ENCODE measurements around the gene LRRC4C.

The LRRC4C gene

DNA sequence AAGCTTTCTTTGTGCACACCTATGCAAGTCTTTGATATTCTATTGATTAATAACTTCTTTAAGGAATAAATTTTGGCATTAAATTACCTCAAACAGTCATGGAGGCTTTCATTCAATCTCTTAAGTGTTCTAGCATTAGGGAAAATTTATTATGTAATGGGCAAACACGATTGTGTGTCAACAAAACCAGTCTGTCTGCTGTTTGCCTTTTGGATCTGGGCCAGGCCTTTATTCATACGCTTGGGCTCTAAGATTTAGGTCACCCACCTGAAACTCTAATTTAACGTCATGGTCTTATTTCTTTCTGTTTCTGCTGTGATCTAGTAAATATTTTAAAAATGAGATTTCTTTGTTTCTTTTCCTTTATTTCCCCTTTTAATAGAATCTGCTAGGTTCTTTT, 1270.6 kb downstream of the LRRC4C start:
- TF ChIP-seq POLR2A (IDR thresholded peaks at IDR 0.05; ENCODE audit: low read depth, low read length) (no peak), POU2F2 (IDR thresholded peaks at IDR 0.05; ENCODE audit: low read depth, low read length) (no peak), TAF1 (IDR thresholded peaks at IDR 0.05; ENCODE audit: low read depth, low read length) (no peak), POLR2AphosphoS5 (IDR thresholded peaks at IDR 0.05; ENCODE audit: low read depth, low read length) (no peak), SPI1 (IDR thresholded peaks at IDR 0.05; ENCODE audit: low read depth, low read length) (no peak), PAX5 (IDR thresholded peaks at IDR 0.05; ENCODE audit: insufficient read depth, low read length, severe bottlenecking) (no peak)
- DNase-seq (ENCODE audit: insufficient read length, low spot score) = no peak
- no peak for FAIRE-seq

DNA sequence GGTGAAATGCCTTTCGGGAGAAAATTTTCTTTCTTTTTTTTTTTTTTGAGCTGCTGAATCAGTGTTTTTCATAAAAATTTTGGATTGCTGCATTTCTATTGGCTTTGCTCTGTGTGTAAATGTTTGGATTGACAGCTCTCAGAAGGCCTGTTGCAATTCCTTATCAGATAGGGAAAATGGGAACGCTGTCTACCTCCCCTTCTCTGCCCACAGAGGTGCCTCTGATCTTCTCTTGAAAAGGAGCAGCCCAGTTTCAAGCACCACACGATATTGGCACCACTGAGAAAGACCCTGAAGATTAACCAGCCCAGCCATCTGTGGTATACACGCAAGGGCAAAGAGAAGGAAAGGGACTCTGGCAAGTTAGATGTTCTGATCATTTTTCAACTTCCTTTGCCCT, 1272.2 kb downstream of the LRRC4C start:
- TF ChIP-seq POLR2A (IDR thresholded peaks at IDR 0.05; ENCODE audit: low read depth, low read length) (no peak), SPI1 (IDR thresholded peaks at IDR 0.05; ENCODE audit: low read depth, low read length) (no peak), TAF1 (IDR thresholded peaks at IDR 0.05; ENCODE audit: low read depth, low read length) (no peak), POLR2AphosphoS5 (IDR thresholded peaks at IDR 0.05; ENCODE audit: low read depth, low read length) (no peak), PAX5 (IDR thresholded peaks at IDR 0.05; ENCODE audit: insufficient read depth, low read length, severe bottlenecking) (no peak), POU2F2 (IDR thresholded peaks at IDR 0.05; ENCODE audit: low read depth, low read length) (no peak)
- no peak for FAIRE-seq
- no peak for DNase-seq (ENCODE audit: insufficient read length, low spot score)

- TF ChIP-seq POLR2AphosphoS5 (IDR thresholded peaks at IDR 0.05; ENCODE audit: low read depth, low read length) = no peak
- no peak for TF ChIP-seq SPI1 (IDR thresholded peaks at IDR 0.05; ENCODE audit: low read depth, low read length)
- no peak for TF ChIP-seq POLR2A (IDR thresholded peaks at IDR 0.05; ENCODE audit: low read depth, low read length)
- no peak for TF ChIP-seq TAF1 (IDR thresholded peaks at IDR 0.05; ENCODE audit: low read depth, low read length)
- no peak for TF ChIP-seq POU2F2 (IDR thresholded peaks at IDR 0.05; ENCODE audit: low read depth, low read length)
- TF ChIP-seq PAX5 (IDR thresholded peaks at IDR 0.05; ENCODE audit: insufficient read depth, low read length, severe bottlenecking) = no peak
- DNase-seq (ENCODE audit: insufficient read length, low spot score) = no peak
- no peak for FAIRE-seq
Measured at GRCh38 chr11:40186437-40187263, 1272.8 kb downstream of the LRRC4C start.

DNA sequence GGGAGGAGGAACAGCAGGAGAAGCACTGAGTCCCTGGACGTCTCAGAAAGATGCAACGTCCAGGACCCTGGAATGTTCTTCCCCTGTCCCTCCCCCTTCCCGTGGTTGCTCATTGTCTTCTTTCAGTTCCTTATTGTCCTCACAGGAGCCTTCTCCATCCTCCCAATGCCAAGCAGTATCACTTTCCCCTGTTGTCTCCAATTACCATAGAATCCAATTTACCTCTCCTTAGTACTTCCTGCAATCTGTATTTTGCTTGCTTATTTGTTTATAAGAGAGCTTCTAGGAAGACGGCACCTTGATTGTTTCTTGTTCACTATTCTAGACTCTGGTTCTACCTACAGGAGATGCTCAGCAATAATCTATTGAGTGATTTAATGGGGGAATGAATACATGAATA, 1273.7 kb downstream of the LRRC4C start:
- TF ChIP-seq PAX5 (IDR thresholded peaks at IDR 0.05; ENCODE audit: insufficient read depth, low read length, severe bottlenecking) (no peak), SPI1 (IDR thresholded peaks at IDR 0.05; ENCODE audit: low read depth, low read length) (no peak), POU2F2 (IDR thresholded peaks at IDR 0.05; ENCODE audit: low read depth, low read length) (no peak), POLR2A (IDR thresholded peaks at IDR 0.05; ENCODE audit: low read depth, low read length) (no peak), TAF1 (IDR thresholded peaks at IDR 0.05; ENCODE audit: low read depth, low read length) (no peak), POLR2AphosphoS5 (IDR thresholded peaks at IDR 0.05; ENCODE audit: low read depth, low read length) (no peak)
- FAIRE-seq = no peak
- DNase-seq (ENCODE audit: insufficient read length, low spot score) = no peak

- no peak for TF ChIP-seq TAF1 (IDR thresholded peaks at IDR 0.05; ENCODE audit: low read depth, low read length)
- TF ChIP-seq SPI1 (IDR thresholded peaks at IDR 0.05; ENCODE audit: low read depth, low read length) = peak; percentile 24; the same call in 1 of the 2 replicates
- DNase-seq (ENCODE audit: insufficient read length, low spot score) (peak; percentile 3), FAIRE-seq (peak; percentile 20)
Measured at GRCh38 chr11:40183073-40184064, 1276.1 kb downstream of the LRRC4C start.

DNA sequence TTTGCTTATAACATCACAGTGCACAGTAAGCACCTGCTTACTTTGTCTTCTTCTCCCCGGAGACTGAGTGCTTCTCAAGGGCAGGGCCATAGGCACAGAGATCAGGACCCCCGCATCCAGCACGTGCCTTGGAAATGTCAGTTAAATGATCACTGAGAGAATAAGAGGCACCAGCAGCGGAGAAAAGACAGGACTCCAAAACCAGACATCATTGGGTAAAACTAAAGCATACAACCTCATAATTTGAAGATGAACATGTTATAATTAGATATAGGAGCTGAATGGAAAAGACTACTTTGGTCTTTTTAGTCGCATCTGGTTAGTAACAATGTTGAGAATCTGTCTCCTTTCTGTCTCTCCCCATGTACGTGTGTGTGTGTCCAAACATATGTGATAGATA, 1279.9 kb downstream of the LRRC4C start:
- TF ChIP-seq TAF1 (IDR thresholded peaks at IDR 0.05; ENCODE audit: low read depth, low read length) (no peak), SPI1 (IDR thresholded peaks at IDR 0.05; ENCODE audit: low read depth, low read length) (no peak), PAX5 (IDR thresholded peaks at IDR 0.05; ENCODE audit: insufficient read depth, low read length, severe bottlenecking) (no peak), POU2F2 (IDR thresholded peaks at IDR 0.05; ENCODE audit: low read depth, low read length) (no peak)
- no peak for FAIRE-seq
- no peak for DNase-seq (ENCODE audit: insufficient read length, low spot score)

DNA sequence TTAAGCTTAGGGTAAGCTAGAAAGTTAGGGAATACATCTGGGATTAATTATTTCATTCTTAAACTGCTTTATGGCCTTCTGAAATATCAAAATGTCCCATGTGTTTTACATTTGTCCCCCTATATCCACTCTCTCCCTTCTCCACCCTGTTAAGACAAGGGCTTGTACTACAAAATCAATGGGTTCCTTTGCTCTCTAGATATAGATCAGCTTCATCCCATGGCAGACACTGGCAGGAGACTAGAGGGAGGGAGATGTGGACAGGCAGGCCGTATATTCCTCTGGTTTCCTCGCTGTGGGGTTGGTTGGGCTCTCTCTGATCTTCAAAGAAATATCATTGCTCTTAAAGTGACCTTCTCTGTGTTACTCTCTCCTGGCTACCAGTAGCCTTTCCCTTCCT, 1281.0 kb downstream of the LRRC4C start:
- no peak for FAIRE-seq
- TF ChIP-seq POLR2A (IDR thresholded peaks at IDR 0.05; ENCODE audit: low read depth, low read length) (no peak), POLR2AphosphoS5 (IDR thresholded peaks at IDR 0.05; ENCODE audit: low read depth, low read length) (no peak), SPI1 (IDR thresholded peaks at IDR 0.05; ENCODE audit: low read depth, low read length) (no peak), POU2F2 (IDR thresholded peaks at IDR 0.05; ENCODE audit: low read depth, low read length) (no peak), TAF1 (IDR thresholded peaks at IDR 0.05; ENCODE audit: low read depth, low read length) (no peak), PAX5 (IDR thresholded peaks at IDR 0.05; ENCODE audit: insufficient read depth, low read length, severe bottlenecking) (no peak)

GRCh38 chr11:40175980-40176379, 1283.5 kb downstream of the LRRC4C start:
- FAIRE-seq (no peak), DNase-seq (ENCODE audit: insufficient read length, low spot score) (no peak)
- no peak for TF ChIP-seq SPI1 (IDR thresholded peaks at IDR 0.05; ENCODE audit: low read depth, low read length)
- no peak for TF ChIP-seq POU2F2 (IDR thresholded peaks at IDR 0.05; ENCODE audit: low read depth, low read length)
- TF ChIP-seq PAX5 (IDR thresholded peaks at IDR 0.05; ENCODE audit: insufficient read depth, low read length, severe bottlenecking) = no peak
- no peak for TF ChIP-seq TAF1 (IDR thresholded peaks at IDR 0.05; ENCODE audit: low read depth, low read length)
- TF ChIP-seq POLR2A (IDR thresholded peaks at IDR 0.05; ENCODE audit: low read depth, low read length) = no peak
- no peak for TF ChIP-seq POLR2AphosphoS5 (IDR thresholded peaks at IDR 0.05; ENCODE audit: low read depth, low read length)

More for the DNA sequence above, 1281.0 kb downstream of the LRRC4C start:
- no peak for DNase-seq (ENCODE audit: insufficient read length, low spot score)

DNA sequence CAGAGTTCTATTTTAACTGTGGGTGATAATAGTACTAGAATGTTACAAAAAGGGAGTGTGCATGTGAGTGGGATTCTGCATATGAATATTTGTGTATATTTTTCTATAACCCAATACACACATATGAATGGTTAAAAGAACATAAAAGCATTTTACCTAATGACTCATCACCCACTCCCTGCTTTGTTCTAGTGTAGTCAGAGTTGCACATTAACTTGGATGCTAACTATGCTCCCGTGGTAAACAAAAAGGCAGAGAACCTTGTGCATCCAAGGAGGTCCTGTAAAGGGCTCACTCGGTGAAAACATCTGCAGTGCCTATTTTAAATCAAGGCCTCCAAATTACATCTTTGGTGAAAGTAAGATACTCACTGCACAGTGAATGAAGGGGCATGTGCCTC, 1289.4 kb downstream of the LRRC4C start:
- no peak for DNase-seq (ENCODE audit: insufficient read length, low spot score)
- no peak for FAIRE-seq
- TF ChIP-seq POLR2A (IDR thresholded peaks at IDR 0.05; ENCODE audit: low read depth, low read length) (no peak), POLR2AphosphoS5 (IDR thresholded peaks at IDR 0.05; ENCODE audit: low read depth, low read length) (no peak), PAX5 (IDR thresholded peaks at IDR 0.05; ENCODE audit: insufficient read depth, low read length, severe bottlenecking) (no peak), TAF1 (IDR thresholded peaks at IDR 0.05; ENCODE audit: low read depth, low read length) (no peak), SPI1 (IDR thresholded peaks at IDR 0.05; ENCODE audit: low read depth, low read length) (no peak), POU2F2 (IDR thresholded peaks at IDR 0.05; ENCODE audit: low read depth, low read length) (no peak)

Data from GM12891 (cell line).